ENCODE results near the gene GSTP1.
A peak's percentile ranks its signal among the peaks of the same experiment; 100 is the strongest.
"Not testable (repeated sequence)": the region's sequence is repeated elsewhere in the genome, so short reads cannot be mapped to it uniquely, and the experiment has no call there.

GSTP1 gene

GRCh38 chr11:67600324-67601029 is 16.9 kb downstream of the GSTP1 start:
- no peak for DNase-seq

- no peak for DNase-seq
Observed at GRCh38 chr11:67601098-67601497, 17.5 kb downstream of the GSTP1 start.

GRCh38 chr11:67604119-67604518 is 20.5 kb downstream of the GSTP1 start:
- not testable (repeated sequence) for DNase-seq

DNA sequence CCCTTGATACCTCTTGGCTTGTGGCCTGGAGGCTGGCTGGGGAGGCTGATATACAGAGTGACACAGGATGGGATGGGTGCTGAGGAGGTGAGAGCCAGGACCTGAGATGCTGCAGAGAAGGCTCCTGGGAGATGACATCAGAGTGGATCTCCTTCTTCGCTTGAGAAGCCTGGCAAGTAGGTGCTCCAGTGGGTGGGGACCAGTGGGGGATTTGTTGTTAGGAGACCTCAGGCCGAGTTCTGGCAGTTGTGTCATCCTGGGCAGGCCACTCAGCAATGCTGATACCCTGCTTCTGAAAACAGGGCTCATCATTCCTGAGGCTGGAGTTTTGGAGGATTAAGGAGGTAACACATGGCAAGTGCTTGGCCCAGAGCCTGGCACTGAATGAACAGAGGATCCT is 21.2 kb downstream of the GSTP1 start:
- DNase-seq = no peak

DNA sequence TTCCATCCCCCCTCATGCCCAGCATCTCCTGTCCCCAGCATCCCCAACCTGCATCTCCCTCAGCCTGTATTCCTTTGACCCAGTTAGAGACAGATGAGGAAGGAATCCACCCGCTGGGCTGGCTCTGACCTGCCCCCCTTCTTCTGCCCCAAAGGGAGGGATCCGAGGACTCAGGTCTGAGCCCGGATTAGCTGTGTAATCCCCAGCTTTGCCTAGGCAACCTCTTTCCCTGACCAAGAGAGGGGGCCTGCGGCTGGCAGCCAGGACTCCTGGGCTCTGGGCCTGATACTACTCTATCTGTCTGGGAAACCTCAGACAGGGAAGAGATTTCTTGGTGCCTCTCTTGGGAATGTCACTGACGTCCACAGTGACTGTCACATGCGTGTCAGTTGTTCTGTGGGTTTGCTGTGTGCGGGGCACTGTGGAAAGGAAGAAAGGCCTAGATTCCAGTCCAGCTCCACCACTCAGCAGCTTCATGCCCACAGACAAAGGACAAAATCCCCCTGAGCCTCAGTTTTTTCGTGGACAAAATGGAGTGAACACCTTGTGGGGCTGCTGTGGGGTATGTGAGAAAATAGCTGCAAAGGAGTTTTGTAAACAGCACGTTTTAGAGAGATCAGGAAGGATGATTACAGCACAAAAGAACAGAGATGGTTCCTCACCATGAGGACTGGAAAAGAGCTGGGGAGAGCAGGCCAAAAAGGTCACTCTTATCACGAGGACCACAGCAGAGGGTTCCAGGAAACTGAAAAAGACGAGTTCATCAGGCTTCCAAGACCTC is 21.8 kb downstream of the GSTP1 start:
- DNase-seq = no peak

- DNase-seq = no peak
Observed at GRCh38 chr11:67606093-67606491, 22.5 kb downstream of the GSTP1 start.

DNA sequence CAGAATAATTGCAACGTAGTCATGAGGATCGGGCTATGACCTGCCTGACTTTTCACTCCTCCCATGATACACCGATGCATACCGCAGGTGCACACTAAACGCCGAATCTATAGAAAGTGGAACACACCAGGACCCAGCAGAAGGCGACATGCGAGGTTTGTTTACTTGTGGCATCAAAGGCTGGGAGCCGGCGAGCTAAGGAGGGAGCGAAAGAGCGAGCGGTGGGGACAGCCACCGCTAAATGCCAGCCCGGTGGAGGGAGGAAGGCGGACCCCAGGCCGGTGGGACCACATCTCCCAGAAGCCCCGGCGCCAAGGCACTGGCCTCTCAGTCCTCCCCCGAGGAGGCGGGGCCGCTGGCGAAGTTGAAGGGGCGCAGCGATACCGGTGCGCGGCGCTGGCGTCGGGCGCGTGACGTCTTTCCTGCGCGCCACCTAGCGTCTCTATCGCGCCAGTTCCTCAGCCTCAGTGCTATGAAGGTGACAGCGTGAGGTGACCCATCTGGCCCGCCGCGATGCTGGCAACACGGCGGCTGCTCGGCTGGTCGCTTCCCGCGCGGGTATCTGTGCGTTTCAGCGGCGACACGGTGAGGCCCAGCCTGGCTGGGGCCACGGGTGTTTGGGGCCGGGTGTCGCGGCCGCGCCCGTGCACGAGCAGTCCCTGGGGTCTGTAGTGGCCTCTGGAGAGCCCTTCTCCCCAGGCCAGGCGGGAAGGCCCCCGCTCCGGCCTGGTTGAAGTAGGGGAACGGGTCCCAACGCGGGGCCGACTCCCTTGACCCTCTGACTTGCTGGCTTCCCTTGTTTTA is 23.1 kb downstream of the GSTP1 start, which contains the start of gene NDUFV1:
Gene NDUFV1, plus strand, starts transcription at position 445 of the 804 bp plus-strand sequence. Its CDS starts 69 bp downstream, at position 514.
- peak; percentile 51 for DNase-seq

DNA sequence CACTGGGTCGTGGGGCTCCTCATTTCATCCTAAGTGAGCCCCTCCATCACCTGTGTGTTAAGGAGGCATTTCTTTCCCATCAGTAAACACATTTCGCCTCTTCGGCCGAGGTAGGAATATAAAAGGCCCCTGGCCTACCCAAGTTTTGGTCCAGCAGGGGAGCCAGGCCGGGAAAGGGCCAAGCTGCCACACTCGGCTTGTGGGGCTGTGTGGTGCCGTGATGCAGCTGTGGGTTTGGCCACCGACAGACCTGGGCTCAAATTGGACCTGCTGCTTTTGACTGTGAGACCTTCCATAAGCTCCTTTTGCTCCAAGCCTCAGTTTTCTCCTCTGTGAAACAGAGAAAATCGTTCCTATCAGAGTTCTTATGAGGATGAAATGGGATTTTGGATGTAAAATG is 23.9 kb downstream of the GSTP1 start:
- no peak for DNase-seq

DNA sequence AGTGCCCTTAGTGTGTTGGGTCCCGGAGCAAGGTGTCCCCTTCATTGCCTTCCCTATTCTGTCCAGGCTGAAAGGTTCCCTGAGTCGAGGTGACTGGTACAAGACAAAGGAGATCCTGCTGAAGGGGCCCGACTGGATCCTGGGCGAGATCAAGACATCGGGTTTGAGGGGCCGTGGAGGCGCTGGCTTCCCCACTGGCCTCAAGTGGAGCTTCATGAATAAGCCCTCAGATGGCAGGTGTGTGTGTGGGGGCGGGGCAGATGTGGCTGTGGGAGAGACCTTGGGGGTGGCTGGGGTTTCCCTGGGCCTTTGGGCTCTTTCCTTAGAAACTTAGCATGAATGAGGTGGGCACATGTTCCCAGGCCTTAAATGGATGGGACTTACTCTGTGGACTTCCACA is 24.9 kb downstream of the GSTP1 start:
- DNase-seq = no peak

GRCh38 chr11:67609316-67609715 is 25.7 kb downstream of the GSTP1 start:
- DNase-seq = no peak

DNA sequence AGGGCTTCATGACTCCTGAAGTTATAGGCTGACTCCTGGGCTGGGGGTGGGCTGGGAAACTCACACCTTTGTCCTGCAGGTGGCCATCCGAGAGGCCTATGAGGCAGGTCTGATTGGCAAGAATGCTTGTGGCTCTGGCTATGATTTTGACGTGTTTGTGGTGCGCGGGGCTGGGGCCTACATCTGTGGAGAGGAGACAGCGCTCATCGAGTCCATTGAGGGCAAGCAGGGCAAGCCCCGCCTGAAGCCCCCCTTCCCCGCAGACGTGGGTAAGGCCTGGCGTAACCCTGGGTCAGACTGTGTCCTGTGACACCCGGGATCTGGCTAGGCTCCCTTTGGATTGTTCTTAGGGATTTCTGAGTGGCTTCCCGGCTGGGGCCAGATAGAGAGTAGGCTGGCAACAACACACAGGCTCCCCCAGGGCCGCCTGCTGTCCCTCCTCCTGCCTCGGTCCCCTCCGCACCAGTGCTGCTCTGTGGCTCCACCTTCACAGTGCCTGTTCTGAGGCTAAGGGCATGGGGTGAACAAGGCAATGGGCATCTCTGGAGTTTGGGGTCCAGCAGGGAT is 26.8 kb downstream of the GSTP1 start:
- DNase-seq = no peak

DNA sequence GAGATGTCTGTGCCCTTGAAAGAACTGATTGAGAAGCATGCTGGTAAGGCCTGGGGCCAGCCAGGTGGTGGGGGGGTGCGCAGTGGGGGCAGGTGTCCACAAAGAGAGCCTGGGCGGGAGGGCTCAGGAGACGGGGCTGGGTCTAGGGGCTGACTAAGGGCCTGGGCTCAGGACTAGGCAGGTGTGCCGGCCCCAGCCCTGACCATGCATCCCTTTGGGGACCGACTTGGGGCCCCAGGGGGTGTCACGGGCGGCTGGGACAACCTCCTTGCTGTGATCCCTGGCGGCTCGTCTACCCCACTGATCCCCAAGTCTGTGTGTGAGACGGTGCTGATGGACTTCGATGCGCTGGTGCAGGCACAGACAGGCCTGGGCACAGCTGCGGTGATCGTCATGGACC is 27.6 kb downstream of the GSTP1 start:
- no peak for DNase-seq

DNA sequence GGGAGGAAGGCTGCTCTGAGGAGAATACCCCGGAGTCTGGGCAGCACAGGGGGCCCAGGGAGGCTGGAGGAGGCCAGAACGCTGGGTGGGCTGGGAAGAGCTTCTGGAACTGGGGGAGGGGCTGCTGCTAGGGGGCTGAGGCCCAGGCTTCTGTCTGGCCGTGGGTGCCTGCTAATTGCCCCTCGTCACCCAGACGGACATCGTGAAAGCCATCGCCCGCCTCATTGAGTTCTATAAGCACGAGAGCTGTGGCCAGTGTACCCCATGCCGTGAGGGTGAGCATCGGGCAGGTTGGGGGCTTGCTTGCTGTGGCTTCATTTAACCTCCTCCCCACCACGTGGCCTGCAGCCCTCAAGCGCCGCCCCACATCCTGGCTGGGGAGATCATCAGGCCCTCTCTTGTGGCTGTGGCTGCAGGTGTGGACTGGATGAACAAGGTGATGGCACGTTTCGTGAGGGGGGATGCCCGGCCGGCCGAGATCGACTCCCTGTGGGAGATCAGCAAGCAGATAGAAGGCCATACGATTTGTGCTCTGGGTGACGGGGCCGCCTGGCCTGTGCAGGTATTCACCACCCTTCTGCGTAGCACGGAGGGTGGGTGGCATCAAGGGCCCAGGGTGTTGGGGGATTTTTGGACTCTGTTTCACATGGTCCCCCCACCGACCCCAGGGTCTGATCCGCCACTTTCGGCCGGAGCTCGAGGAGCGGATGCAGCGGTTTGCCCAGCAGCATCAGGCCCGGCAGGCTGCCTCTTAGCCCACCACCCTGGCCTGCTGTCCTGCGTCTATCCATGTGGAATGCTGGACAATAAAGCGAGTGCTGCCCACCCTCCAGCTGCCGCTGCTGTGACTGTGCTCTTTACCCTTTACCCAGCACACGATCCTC is 28.3 kb downstream of the GSTP1 start:
- no peak for DNase-seq

DNA sequence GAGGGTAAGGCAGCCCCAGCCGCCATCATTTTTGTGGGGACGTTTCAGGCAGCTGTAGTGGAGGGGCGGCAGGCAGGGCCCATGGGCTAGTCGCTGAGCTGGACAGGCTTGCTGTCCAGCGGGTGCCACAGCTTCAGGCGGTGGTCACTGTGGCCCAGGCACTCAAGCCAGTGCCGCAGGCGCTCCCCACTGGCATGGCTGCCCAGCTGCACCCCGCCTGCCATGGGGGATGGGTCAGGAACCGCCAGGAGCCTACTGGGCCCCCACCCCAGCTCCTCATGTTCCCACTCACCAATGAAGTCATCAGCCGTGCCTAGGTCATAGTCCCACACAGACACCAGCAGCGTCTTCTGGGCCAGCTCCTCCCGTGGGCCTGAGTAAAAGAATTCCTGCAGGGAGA is 29.1 kb downstream of the GSTP1 start:
- DNase-seq = no peak

- no peak for DNase-seq
Observed at GRCh38 chr11:67613313-67613959, 29.8 kb downstream of the GSTP1 start.

GRCh38 chr11:67613960-67614715 is 30.5 kb downstream of the GSTP1 start:
- DNase-seq = peak; percentile 21

- DNase-seq = no peak
Observed at GRCh38 chr11:67614730-67615714, 31.4 kb downstream of the GSTP1 start.

DNA sequence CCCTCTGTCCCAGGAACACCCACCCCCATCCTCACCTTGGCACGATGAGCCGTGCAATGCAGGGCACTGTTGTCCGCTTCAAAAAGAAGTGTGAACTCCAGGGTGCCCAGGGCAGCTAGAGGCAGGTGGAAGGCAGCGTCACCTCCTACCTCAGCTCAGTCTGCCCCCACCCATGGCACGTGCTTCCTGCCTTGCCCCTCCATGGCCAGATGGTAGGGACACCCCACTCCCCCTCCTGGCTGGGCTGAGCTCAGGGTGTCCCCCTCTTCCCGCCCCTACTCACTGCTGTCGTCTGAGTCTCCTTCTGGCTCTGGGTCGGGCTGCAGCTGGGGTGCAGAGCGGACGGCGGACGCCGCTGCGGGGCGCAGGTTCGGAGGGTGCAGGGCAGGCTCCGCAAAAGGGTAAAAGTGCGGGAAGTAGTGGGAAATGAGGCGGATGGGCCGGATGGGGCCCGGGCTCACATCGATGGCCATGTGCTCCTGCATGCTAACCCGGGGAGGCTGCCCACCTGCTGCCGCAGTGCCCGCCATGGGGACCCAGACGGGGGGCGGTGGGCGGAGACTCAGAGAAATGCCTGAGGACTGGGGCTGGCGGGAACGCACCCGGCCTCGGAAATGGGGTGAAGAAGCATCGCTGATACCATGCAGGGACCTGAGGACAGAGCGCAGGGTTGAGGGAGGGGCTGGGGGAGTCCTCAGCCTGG is 32.3 kb downstream of the GSTP1 start:
- DNase-seq = no peak
